GM23338 (cell line): ENCODE measurements around the gene C11orf65. TPM values are rescaled to one million over a fixed set of nuclear protein-coding genes. Genes with fewer than 3 reads are reported as not detected.

ENCODE experiments used
- ATAC-seq: fragments of 200-7000 bp; cut with Tn5 transposase; 3 replicates; pipeline ENCODE4 v1.9.1; 2020
- DNase-seq: peaks from one replicate; pipeline ENCODE4 v3.0.0-alpha.2; 2015; ENCODE audit warnings: low spot score
- H2AFZ ChIP-seq: fragments of 200-600 bp; sonication (generic); 2 replicates; pipeline ENCODE4 v1.8.0; 2016; ENCODE audit warnings: antibody characterized with exemption, mild to moderate bottlenecking, moderate library complexity
- H3F3A ChIP-seq: fragments of 200-600 bp; sonication (generic); replicated peaks from 2 replicates; pipeline ENCODE4 v1.8.0; 2017; ENCODE audit warnings: antibody characterized with exemption, mixed run types, low read depth
- H3K27ac ChIP-seq: fragments of 200-600 bp; sonication (generic); 2 replicates; pipeline ENCODE4 v1.6.1; 2016; ENCODE audit warnings: low read depth
- H3K27me3 ChIP-seq: fragments of 200-600 bp; sonication (generic); 2 replicates; pipeline ENCODE4 v1.8.0; 2016; ENCODE audit warnings: mild to moderate bottlenecking, mixed run types, moderate library complexity; ENCODE audit not compliant: insufficient read depth
- H3K36me3 ChIP-seq: fragments of 200-600 bp; sonication (generic); 2 replicates; pipeline ENCODE4 v1.8.0; 2016; ENCODE audit warnings: mild to moderate bottlenecking; ENCODE audit not compliant: insufficient read depth
- H3K4me1 ChIP-seq: fragments of 200-600 bp; sonication (generic); 2 replicates; pipeline ENCODE4 v1.8.0; 2016; ENCODE audit warnings: mild to moderate bottlenecking, moderate library complexity; ENCODE audit not compliant: insufficient read depth
- H3K4me2 ChIP-seq: fragments of 200-600 bp; sonication (generic); 2 replicates; pipeline ENCODE4 v1.7.1; 2017; ENCODE audit warnings: mixed run types
- H3K4me3 ChIP-seq: fragments of 200-600 bp; sonication (generic); 2 replicates; pipeline ENCODE4 v1.6.1; 2016; ENCODE audit warnings: mixed run types
- H3K79me2 ChIP-seq: fragments of 200-600 bp; sonication (generic); replicated peaks from 2 replicates; pipeline ENCODE4 v1.8.0; 2017; ENCODE audit warnings: mild to moderate bottlenecking; ENCODE audit not compliant: insufficient read depth
- H3K9me2 ChIP-seq: fragments of 200-600 bp; sonication (generic); 2 replicates; pipeline ENCODE4 v1.8.0; 2017; ENCODE audit not compliant: insufficient read depth
- H4K20me1 ChIP-seq: fragments of 200-600 bp; sonication (generic); replicated peaks from 2 replicates; pipeline ENCODE4 v1.8.0; 2017; ENCODE audit warnings: mild to moderate bottlenecking; ENCODE audit not compliant: insufficient read depth
- H3K27ac Mint-ChIP-seq: 2 replicates; pipeline ENCODE4 v1.8.0; 2020; ENCODE audit warnings: inconsistent platforms, mild to moderate bottlenecking, moderate library complexity, mixed read lengths
- H3K27me3 Mint-ChIP-seq: 3 replicates; pipeline ENCODE4 v1.8.0; 2022; ENCODE audit warnings: low read depth, mild to moderate bottlenecking, moderate library complexity, mixed read lengths, inconsistent platforms; ENCODE audit not compliant: insufficient read depth, poor library complexity
- H3K36me3 Mint-ChIP-seq: 3 replicates; pipeline ENCODE4 v1.8.0; 2021; ENCODE audit warnings: low read depth, mild to moderate bottlenecking, inconsistent platforms, moderate library complexity, mixed read lengths
- H3K4me1 Mint-ChIP-seq: 3 replicates; pipeline ENCODE4 v1.8.0; 2020; ENCODE audit warnings: mild to moderate bottlenecking, inconsistent platforms, mixed read lengths
- H3K4me3 Mint-ChIP-seq: 3 replicates; pipeline ENCODE4 v1.8.0; 2021; ENCODE audit warnings: moderate library complexity, mild to moderate bottlenecking, inconsistent platforms, mixed read lengths
- H3K9me3 Mint-ChIP-seq: 3 replicates; pipeline ENCODE4 v1.8.0; 2020; ENCODE audit warnings: moderate library complexity, mild to moderate bottlenecking, inconsistent platforms, mixed read lengths
- EZH2 ChIP-seq: fragments of 200-600 bp; sonication (generic); IDR thresholded peaks from one replicate; pipeline ENCODE4 v1.8.0; 2017; ENCODE audit warnings: antibody characterized with exemption, mild to moderate bottlenecking, low read depth; ENCODE audit not compliant: unreplicated experiment
- EZH2phosphoT487 ChIP-seq: fragments of 200-600 bp; sonication (generic); IDR thresholded peaks from one replicate; pipeline ENCODE4 v1.8.1; 2018; ENCODE audit warnings: antibody characterized with exemption; ENCODE audit not compliant: unreplicated experiment
- JUNB ChIP-seq: IDR thresholded peaks from one replicate; pipeline ENCODE4 v1.6.1; 2016; ENCODE audit warnings: antibody characterized with exemption; ENCODE audit not compliant: unreplicated experiment
- STAT1 ChIP-seq: IDR thresholded peaks from one replicate; pipeline ENCODE4 v1.6.1; 2016; ENCODE audit warnings: antibody characterized with exemption; ENCODE audit not compliant: unreplicated experiment
- ZNF114 ChIP-seq: fragments of 250-450 bp; sonication (Bioruptor Pico); IDR thresholded peaks from 2 replicates; pipeline ENCODE4 v1.5.0; 2020; ENCODE audit warnings: mild to moderate bottlenecking, moderate library complexity
- ZNF331 ChIP-seq: fragments of 250-450 bp; sonication (Bioruptor Pico); IDR thresholded peaks from 2 replicates; pipeline ENCODE4 v1.5.0; 2020; ENCODE audit warnings: low read depth, mild to moderate bottlenecking, moderate library complexity
- polyA plus RNA-seq: library from polyadenylated mRNA; unstranded; fragments of >200 nt; fragmentation: Nextera tagmentation; extraction: Ambion mirVana; gene quantifications from 2 replicates; pipeline ENCODE4 v1.2.1, GENCODE V29; 2016
- total RNA-seq: library from RNA; depleted of rRNA; stranded (reverse); fragments of >200 nt; shearing (Covaris generic); gene quantifications from 2 replicates; pipeline ENCODE4 v1.2.3, GENCODE V29; 2014
- TF ChIP-seq, protein P1 (sequence below): fragments of 250-450 bp; sonication (Bioruptor Pico); IDR thresholded peaks from 2 replicates; pipeline ENCODE4 v1.5.0; 2020; ENCODE audit warnings: mild to moderate bottlenecking, moderate library complexity
- TF ChIP-seq, protein P2 (sequence below), 2 experiments: fragments of 200-600 bp in 1 of 2; sonication (generic) in 1 of 2; conservative IDR thresholded peaks; 2 replicates each; pipeline versions ENCODE4 v1.5.1 to v1.6.1; 2016 to 2017; ENCODE audit warnings: antibody characterized with exemption in 2 of 2, low read depth in 2 of 2, mild to moderate bottlenecking in 2 of 2, moderate library complexity in 1 of 2
- TF ChIP-seq, protein P3 (sequence below): IDR thresholded peaks from 2 replicates; pipeline ENCODE4 v1.6.1; 2016; ENCODE audit warnings: antibody characterized with exemption

Gene C11orf65
- total and polyA plus RNA-seq, 2 experiments from 2014 or later: 0.21 to 1.7 TPM

- Histone ChIP-seq H3K27ac (no peak overlapping the region), H3K4me3 (no peak overlapping the region), H3K27me3 (peaks cover 4% of the 10 kb centered on the region; the same call in 1 of the 2 replicates), H3K4me1 (peaks cover 9% of the 10 kb centered on the region), H3K36me3 (no peaks in the 10 kb centered on the region), H4K20me1 (no peaks in the 10 kb centered on the region), H3K4me2 (no peak overlapping the region), H3K79me2 (no peaks in the 10 kb centered on the region), H3F3A (0 out of 2 replicates have a peak, but pooled peaks cover 4% of the 10 kb centered on the region), H2AFZ (no peak overlapping the region), H3K9me2 (no peaks in the 10 kb centered on the region)
- H3K4me3 Mint-ChIP-seq: no peak overlapping the region
- peaks cover 9% of the 10 kb centered on the region; the same call in 2 of the 3 replicates for H3K4me1 Mint-ChIP-seq
- TF ChIP-seq, protein P1, sequence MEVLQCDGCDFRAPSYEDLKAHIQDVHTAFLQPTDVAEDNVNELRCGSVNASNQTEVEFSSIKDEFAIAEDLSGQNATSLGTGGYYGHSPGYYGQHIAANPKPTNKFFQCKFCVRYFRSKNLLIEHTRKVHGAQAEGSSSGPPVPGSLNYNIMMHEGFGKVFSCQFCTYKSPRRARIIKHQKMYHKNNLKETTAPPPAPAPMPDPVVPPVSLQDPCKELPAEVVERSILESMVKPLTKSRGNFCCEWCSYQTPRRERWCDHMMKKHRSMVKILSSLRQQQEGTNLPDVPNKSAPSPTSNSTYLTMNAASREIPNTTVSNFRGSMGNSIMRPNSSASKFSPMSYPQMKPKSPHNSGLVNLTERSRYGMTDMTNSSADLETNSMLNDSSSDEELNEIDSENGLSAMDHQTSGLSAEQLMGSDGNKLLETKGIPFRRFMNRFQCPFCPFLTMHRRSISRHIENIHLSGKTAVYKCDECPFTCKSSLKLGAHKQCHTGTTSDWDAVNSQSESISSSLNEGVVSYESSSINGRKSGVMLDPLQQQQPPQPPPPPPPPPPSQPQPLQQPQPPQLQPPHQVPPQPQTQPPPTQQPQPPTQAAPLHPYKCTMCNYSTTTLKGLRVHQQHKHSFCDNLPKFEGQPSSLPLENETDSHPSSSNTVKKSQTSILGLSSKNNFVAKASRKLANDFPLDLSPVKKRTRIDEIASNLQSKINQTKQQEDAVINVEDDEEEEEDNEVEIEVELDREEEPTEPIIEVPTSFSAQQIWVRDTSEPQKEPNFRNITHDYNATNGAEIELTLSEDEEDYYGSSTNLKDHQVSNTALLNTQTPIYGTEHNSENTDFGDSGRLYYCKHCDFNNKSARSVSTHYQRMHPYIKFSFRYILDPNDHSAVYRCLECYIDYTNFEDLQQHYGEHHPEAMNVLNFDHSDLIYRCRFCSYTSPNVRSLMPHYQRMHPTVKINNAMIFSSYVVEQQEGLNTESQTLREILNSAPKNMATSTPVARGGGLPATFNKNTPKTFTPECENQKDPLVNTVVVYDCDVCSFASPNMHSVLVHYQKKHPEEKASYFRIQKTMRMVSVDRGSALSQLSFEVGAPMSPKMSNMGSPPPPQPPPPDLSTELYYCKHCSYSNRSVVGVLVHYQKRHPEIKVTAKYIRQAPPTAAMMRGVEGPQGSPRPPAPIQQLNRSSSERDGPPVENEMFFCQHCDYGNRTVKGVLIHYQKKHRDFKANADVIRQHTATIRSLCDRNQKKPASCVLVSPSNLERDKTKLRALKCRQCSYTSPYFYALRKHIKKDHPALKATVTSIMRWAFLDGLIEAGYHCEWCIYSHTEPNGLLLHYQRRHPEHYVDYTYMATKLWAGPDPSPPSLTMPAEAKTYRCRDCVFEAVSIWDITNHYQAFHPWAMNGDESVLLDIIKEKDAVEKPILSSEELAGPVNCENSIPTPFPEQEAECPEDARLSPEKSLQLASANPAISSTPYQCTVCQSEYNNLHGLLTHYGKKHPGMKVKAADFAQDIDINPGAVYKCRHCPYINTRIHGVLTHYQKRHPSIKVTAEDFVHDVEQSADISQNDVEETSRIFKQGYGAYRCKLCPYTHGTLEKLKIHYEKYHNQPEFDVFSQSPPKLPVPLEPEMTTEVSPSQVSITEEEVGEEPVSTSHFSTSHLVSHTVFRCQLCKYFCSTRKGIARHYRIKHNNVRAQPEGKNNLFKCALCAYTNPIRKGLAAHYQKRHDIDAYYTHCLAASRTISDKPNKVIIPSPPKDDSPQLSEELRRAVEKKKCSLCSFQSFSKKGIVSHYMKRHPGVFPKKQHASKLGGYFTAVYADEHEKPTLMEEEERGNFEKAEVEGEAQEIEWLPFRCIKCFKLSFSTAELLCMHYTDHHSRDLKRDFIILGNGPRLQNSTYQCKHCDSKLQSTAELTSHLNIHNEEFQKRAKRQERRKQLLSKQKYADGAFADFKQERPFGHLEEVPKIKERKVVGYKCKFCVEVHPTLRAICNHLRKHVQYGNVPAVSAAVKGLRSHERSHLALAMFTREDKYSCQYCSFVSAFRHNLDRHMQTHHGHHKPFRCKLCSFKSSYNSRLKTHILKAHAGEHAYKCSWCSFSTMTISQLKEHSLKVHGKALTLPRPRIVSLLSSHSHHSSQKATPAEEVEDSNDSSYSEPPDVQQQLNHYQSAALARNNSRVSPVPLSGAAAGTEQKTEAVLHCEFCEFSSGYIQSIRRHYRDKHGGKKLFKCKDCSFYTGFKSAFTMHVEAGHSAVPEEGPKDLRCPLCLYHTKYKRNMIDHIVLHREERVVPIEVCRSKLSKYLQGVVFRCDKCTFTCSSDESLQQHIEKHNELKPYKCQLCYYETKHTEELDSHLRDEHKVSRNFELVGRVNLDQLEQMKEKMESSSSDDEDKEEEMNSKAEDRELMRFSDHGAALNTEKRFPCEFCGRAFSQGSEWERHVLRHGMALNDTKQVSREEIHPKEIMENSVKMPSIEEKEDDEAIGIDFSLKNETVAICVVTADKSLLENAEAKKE: no peak
- TF ChIP-seq ZNF114 (no peak), ZNF331 (CRISPR knock-in tag) (no peak), EZH2phosphoT487 (no peak), EZH2 (no peak), STAT1 (no peak), JUNB (no peak)
- TF ChIP-seq, protein P2, sequence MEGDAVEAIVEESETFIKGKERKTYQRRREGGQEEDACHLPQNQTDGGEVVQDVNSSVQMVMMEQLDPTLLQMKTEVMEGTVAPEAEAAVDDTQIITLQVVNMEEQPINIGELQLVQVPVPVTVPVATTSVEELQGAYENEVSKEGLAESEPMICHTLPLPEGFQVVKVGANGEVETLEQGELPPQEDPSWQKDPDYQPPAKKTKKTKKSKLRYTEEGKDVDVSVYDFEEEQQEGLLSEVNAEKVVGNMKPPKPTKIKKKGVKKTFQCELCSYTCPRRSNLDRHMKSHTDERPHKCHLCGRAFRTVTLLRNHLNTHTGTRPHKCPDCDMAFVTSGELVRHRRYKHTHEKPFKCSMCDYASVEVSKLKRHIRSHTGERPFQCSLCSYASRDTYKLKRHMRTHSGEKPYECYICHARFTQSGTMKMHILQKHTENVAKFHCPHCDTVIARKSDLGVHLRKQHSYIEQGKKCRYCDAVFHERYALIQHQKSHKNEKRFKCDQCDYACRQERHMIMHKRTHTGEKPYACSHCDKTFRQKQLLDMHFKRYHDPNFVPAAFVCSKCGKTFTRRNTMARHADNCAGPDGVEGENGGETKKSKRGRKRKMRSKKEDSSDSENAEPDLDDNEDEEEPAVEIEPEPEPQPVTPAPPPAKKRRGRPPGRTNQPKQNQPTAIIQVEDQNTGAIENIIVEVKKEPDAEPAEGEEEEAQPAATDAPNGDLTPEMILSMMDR (conservative IDR thresholded peaks at IDR 0.05; ENCODE audit: low read depth in 2 of 2): no peak
- TF ChIP-seq, protein P3, sequence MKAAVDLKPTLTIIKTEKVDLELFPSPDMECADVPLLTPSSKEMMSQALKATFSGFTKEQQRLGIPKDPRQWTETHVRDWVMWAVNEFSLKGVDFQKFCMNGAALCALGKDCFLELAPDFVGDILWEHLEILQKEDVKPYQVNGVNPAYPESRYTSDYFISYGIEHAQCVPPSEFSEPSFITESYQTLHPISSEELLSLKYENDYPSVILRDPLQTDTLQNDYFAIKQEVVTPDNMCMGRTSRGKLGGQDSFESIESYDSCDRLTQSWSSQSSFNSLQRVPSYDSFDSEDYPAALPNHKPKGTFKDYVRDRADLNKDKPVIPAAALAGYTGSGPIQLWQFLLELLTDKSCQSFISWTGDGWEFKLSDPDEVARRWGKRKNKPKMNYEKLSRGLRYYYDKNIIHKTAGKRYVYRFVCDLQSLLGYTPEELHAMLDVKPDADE: no peak
- H3K9me3 Mint-ChIP-seq: no peaks in the 10 kb centered on the region
- H3K27me3 Mint-ChIP-seq: peaks cover 16% of the 10 kb centered on the region
- DNase-seq (no peak), ATAC-seq (no peak)
- H3K27ac Mint-ChIP-seq: no peak overlapping the region
- H3K36me3 Mint-ChIP-seq: no peaks in the 10 kb centered on the region
These were observed 33.4 kb upstream of the C11orf65 start for GRCh38 chr11:108500721-108501120.
